WERI-Rb-1 (cell line): ENCODE data around the gene RBM8A.

ENCODE experiments used
- DNase-seq: peaks from one replicate; pipeline ENCODE4 v3.0.0-alpha.2; 2020
- H3K27ac ChIP-seq: fragments of 250-450 bp; sonication (Bioruptor Pico); 2 replicates; pipeline ENCODE4 v1.5.1; 2020; ENCODE audit warnings: mild to moderate bottlenecking, moderate library complexity
- H3K27me3 ChIP-seq: fragments of 250-450 bp; sonication (Bioruptor Pico); 2 replicates; pipeline ENCODE4 v1.5.1; 2021; ENCODE audit warnings: mild to moderate bottlenecking, low read depth, moderate library complexity; ENCODE audit not compliant: insufficient read depth, severe bottlenecking
- H3K36me3 ChIP-seq: fragments of 250-450 bp; sonication (Bioruptor Pico); 2 replicates; pipeline ENCODE4 v1.5.1; 2020; ENCODE audit warnings: mild to moderate bottlenecking, moderate library complexity
- H3K4me3 ChIP-seq: 2 replicates; pipeline ENCODE4 v1.5.1; 2011; ENCODE audit warnings: low read depth, mild to moderate bottlenecking, control low read depth, low read length
- H3K9me3 ChIP-seq: fragments of 250-450 bp; sonication (Bioruptor Pico); 2 replicates; pipeline ENCODE4 v1.5.1; 2021; ENCODE audit warnings: mild to moderate bottlenecking, moderate library complexity; ENCODE audit not compliant: severe bottlenecking
- TF ChIP-seq, protein P1 (sequence below): IDR thresholded peaks from 2 replicates; pipeline ENCODE4 v1.5.1; 2011; ENCODE audit warnings: low read depth, mild to moderate bottlenecking, control low read depth, inconsistent platforms, low read length

The RBM8A gene

GRCh38 chr1:145944532-145944931, 17.2 kb upstream of the RBM8A start:
- no peaks in the 10 kb centered on the region for H3K9me3 ChIP-seq
- TF ChIP-seq, protein P1, sequence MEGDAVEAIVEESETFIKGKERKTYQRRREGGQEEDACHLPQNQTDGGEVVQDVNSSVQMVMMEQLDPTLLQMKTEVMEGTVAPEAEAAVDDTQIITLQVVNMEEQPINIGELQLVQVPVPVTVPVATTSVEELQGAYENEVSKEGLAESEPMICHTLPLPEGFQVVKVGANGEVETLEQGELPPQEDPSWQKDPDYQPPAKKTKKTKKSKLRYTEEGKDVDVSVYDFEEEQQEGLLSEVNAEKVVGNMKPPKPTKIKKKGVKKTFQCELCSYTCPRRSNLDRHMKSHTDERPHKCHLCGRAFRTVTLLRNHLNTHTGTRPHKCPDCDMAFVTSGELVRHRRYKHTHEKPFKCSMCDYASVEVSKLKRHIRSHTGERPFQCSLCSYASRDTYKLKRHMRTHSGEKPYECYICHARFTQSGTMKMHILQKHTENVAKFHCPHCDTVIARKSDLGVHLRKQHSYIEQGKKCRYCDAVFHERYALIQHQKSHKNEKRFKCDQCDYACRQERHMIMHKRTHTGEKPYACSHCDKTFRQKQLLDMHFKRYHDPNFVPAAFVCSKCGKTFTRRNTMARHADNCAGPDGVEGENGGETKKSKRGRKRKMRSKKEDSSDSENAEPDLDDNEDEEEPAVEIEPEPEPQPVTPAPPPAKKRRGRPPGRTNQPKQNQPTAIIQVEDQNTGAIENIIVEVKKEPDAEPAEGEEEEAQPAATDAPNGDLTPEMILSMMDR = no peak
- no peak overlapping the region for H3K4me3 ChIP-seq
- DNase-seq = no peak
- H3K27me3 ChIP-seq = no peaks in the 10 kb centered on the region
- H3K36me3 ChIP-seq = peaks cover 36% of the 10 kb centered on the region
- no peak overlapping the region for H3K27ac ChIP-seq

DNA sequence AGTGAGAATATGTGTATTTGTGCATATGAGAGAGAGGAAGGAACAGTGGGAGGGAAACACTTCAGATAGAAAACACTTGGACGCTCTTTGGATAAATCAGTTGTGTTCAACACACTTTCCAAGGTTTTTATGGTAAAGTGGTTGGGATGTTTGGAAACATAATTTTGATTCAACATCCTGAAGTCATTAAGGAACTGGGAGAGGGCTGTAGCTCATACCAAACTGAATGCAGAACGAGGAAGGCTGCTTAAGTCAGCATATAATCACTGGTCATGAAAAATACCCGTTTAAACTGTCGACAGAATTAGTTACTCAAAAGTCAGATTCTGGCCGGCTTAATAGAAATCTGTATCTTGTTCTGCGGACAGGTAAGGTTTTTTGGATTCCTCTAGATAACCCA, 15.6 kb upstream of the RBM8A start:
- TF ChIP-seq, protein P1 = no peak
- no peak for DNase-seq
- Histone ChIP-seq H3K27me3 (no peaks in the 10 kb centered on the region), H3K27ac (no peak overlapping the region), H3K4me3 (no peak overlapping the region), H3K36me3 (peaks cover 36% of the 10 kb centered on the region), H3K9me3 (no peaks in the 10 kb centered on the region)

DNA sequence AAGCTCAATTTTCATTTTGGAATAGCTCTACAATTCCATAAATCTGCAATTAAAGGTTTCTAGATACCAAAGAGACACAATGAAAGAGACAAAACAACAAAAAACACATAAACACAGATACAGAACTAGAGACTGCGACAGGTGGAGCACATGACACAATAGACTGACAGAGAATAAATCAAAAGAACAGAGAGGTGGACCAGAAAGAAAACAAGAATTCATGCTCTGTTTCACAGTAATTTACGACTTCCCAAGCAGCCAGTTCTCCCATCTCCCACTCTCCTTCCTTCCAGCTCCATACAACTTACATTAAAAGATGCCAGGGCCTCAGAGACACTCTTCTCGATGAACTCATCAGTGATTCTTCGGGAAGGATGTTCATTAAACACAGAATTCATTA, 15.1 kb upstream of the RBM8A start:
- H3K27me3 ChIP-seq = no peaks in the 10 kb centered on the region
- peaks cover 36% of the 10 kb centered on the region for H3K36me3 ChIP-seq
- H3K9me3 ChIP-seq = no peaks in the 10 kb centered on the region
- H3K27ac ChIP-seq = no peak overlapping the region
- H3K4me3 ChIP-seq = no peak overlapping the region
- TF ChIP-seq, protein P1 = no peak
- DNase-seq = no peak

DNA sequence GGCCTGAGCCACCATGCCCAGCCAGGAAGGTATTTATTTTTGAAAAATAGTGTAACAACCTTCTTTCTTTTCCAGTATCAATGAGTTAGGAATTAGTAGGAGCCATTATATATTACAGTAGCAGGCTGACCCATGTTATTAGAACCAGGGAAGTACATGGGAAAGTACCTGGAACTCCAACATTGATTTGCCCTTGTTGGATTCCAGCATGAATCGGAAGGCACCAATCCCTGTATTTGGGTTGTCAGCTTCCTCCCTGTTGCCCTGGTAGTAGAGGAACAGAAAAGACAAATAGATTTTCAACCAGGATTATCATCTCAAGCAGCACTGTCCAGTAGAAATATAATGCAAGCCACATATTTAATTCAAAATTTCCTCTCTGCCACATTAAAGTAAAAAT, 10.2 kb upstream of the RBM8A start:
- H3K27me3 ChIP-seq = no peaks in the 10 kb centered on the region
- no peak overlapping the region for H3K4me3 ChIP-seq
- H3K36me3 ChIP-seq = peaks cover 12% of the 10 kb centered on the region
- H3K9me3 ChIP-seq = no peaks in the 10 kb centered on the region
- H3K27ac ChIP-seq = no peak overlapping the region
- TF ChIP-seq, protein P1 = no peak
- DNase-seq = no peak

DNA sequence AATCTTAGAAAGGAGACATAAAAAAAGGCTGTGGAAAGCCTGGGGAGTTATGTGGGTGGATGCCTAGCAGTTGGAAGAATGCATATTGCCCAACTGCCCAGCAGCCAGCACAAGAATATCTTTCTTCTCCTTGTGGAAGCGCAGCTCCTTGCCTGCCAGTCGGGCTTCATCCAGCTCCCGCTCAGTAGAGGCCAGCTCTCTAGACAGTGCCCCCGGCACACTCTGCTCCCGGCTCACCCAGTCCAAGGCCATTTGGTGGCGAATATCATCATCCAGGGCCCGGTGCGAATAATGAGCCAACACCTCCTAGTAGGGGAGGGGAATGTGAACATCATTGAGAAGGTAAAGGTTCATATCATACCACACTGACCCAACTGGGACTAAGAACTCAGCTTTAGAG, 9.0 kb upstream of the RBM8A start:
- TF ChIP-seq, protein P1 = no peak
- DNase-seq = no peak
- peaks cover 4% of the 10 kb centered on the region for H3K36me3 ChIP-seq
- peak overlapping the region; percentile 20 for H3K27ac ChIP-seq
- H3K27me3 ChIP-seq = no peaks in the 10 kb centered on the region
- no peak overlapping the region for H3K4me3 ChIP-seq
- no peaks in the 10 kb centered on the region for H3K9me3 ChIP-seq

DNA sequence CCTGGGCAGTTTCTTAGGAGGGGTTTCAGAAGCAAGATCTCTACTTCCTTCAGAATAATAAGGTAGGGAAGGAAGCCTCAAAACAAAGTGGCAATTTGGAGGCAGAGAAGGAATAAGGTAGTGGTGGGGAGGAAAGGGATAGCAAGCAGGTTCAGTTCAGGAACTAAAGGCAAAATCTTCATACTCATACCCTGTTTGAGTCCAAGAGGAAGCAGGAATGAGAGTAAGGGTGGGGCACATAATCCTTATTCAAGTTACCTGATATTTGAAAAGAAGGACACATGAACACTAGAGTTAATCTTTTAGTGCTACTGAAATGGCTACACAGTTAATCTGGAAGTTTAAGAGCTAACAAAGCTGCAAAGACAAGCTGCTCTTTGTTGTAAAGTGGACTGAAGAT, 8.4 kb upstream of the RBM8A start:
- H3K36me3 ChIP-seq = peaks cover 1% of the 10 kb centered on the region; the same call in 1 of the 2 replicates

More for the DNA sequence above, 8.4 kb upstream of the RBM8A start:
- H3K4me3 ChIP-seq = no peak overlapping the region
- peak overlapping the region; percentile 20 for H3K27ac ChIP-seq
- no peaks in the 10 kb centered on the region for H3K27me3 ChIP-seq
- H3K9me3 ChIP-seq = no peaks in the 10 kb centered on the region
- TF ChIP-seq, protein P1 = no peak
- no peak for DNase-seq
